ENCODE results near the gene PHB1. TPM values are rescaled to one million over a fixed set of nuclear protein-coding genes. Genes with fewer than 3 reads are reported as not detected.
A peak's percentile ranks its signal among the peaks of the same experiment; 100 is the strongest.

Gene PHB1
- total RNA-seq (2014; rRNA removed; shearing (Covaris generic)) (211 and 215 TPM in 2 replicates), polyA plus RNA-seq (2016; fragmentation: Nextera tagmentation; extraction: Ambion mirVana) (172 and 194 TPM in 2 replicates)
- long read RNA-seq, transcript PHB-214 (8 exons, 1,952 nt): minor isoform, 6 of 456 reads
- long read RNA-seq, transcript PHB-215 (7 exons, 1,908 nt): minor isoform, 15 of 456 reads
- long read RNA-seq, transcript PHB-201 (7 exons, 1,832 nt): major isoform, 401 of 456 reads
- long read RNA-seq, partial matches to known transcripts: 17 of 456 reads
- long read RNA-seq, other reads (novel, unspliced or antisense): 17 of 456 reads

- Histone ChIP-seq H4K20me1 (replicated peaks; ENCODE audit: insufficient read depth) (0 out of 2 replicates have a peak, but pooled peaks cover 8% of the 10 kb centered on the region), H3K79me2 (replicated peaks; ENCODE audit: insufficient read depth) (peaks cover 29% of the 10 kb centered on the region), H3K4me3 (peak within 1 kb of the TSS; percentile 68), H3K36me3 (ENCODE audit: insufficient read depth) (peaks cover 32% of the 10 kb centered on the region), H3F3A (replicated peaks; ENCODE audit: low read depth) (peaks cover 21% of the 10 kb centered on the region; the same call in 1 of the 2 replicates), H3K27me3 (ENCODE audit: insufficient read depth) (no peaks in the 10 kb centered on the region), H3K4me1 (ENCODE audit: insufficient read depth) (peaks cover 5% of the 10 kb centered on the region; the same call in 1 of the 2 replicates), H3K27ac (ENCODE audit: low read depth) (no peak within 1 kb of the TSS), H3K4me2 (peak within 1 kb of the TSS; percentile 84), H2AFZ (peak within 1 kb of the TSS; percentile 94), H3K9me2 (ENCODE audit: insufficient read depth) (no peaks in the 10 kb centered on the region)
- peaks cover 8% of the 10 kb centered on the region for H3K27me3 Mint-ChIP-seq (ENCODE audit: insufficient read depth, low read depth, poor library complexity)
- peak within 1 kb of the TSS; percentile 97 for H3K27ac Mint-ChIP-seq
- ATAC-seq: peak; percentile 99
- DNase-seq (ENCODE audit: low spot score): peak; percentile 99
- peaks cover 2% of the 10 kb centered on the region; the same call in 1 of the 3 replicates for H3K4me1 Mint-ChIP-seq
- H3K36me3 Mint-ChIP-seq (ENCODE audit: low read depth): peaks cover 39% of the 10 kb centered on the region
- H3K9me3 Mint-ChIP-seq: peaks cover 10% of the 10 kb centered on the region; the same call in 2 of the 3 replicates
- H3K4me3 Mint-ChIP-seq: peak within 1 kb of the TSS; percentile 99
- TF ChIP-seq, protein P1, sequence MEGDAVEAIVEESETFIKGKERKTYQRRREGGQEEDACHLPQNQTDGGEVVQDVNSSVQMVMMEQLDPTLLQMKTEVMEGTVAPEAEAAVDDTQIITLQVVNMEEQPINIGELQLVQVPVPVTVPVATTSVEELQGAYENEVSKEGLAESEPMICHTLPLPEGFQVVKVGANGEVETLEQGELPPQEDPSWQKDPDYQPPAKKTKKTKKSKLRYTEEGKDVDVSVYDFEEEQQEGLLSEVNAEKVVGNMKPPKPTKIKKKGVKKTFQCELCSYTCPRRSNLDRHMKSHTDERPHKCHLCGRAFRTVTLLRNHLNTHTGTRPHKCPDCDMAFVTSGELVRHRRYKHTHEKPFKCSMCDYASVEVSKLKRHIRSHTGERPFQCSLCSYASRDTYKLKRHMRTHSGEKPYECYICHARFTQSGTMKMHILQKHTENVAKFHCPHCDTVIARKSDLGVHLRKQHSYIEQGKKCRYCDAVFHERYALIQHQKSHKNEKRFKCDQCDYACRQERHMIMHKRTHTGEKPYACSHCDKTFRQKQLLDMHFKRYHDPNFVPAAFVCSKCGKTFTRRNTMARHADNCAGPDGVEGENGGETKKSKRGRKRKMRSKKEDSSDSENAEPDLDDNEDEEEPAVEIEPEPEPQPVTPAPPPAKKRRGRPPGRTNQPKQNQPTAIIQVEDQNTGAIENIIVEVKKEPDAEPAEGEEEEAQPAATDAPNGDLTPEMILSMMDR (conservative IDR thresholded peaks at IDR 0.05; ENCODE audit: low read depth in 2 of 2): no peak
- TF ChIP-seq ETS1 (IDR thresholded peaks at IDR 0.05) (peak; percentile 100), EZH2 (IDR thresholded peaks at IDR 0.05; ENCODE audit: low read depth, unreplicated experiment) (no peak), STAT1 (IDR thresholded peaks at IDR 0.05; ENCODE audit: unreplicated experiment) (no peak), JUNB (IDR thresholded peaks at IDR 0.05; ENCODE audit: unreplicated experiment) (no peak), NANOG (IDR thresholded peaks at IDR 0.05; ENCODE audit: borderline replicate concordance) (no peak), EZH2phosphoT487 (IDR thresholded peaks at IDR 0.05; ENCODE audit: unreplicated experiment) (no peak), ZNF331 (CRISPR knock-in tag; IDR thresholded peaks at IDR 0.05; ENCODE audit: low read depth) (0 out of 2 replicates have a peak, but pooled peaks have one; percentile 10), CREB1 (CRISPR knock-in tag; IDR thresholded peaks at IDR 0.05; ENCODE audit: low read depth) (peak; percentile 73), REST (IDR thresholded peaks at IDR 0.05; ENCODE audit: unreplicated experiment) (no peak), ZNF462 (CRISPR knock-in tag; IDR thresholded peaks at IDR 0.05) (no peak), POLR2AphosphoS5 (IDR thresholded peaks at IDR 0.05; ENCODE audit: low read depth) (peak; percentile 86)
These were observed at the start of gene PHB1 for GRCh38 chr17:49414622-49415350. PHB1 (minus strand) TSS chr17:49414882; CDS start chr17:49413264, 1,618 bp downstream.

All from GM23338 (cell line).